ENCODE results near the gene ASCC1.

DNA sequence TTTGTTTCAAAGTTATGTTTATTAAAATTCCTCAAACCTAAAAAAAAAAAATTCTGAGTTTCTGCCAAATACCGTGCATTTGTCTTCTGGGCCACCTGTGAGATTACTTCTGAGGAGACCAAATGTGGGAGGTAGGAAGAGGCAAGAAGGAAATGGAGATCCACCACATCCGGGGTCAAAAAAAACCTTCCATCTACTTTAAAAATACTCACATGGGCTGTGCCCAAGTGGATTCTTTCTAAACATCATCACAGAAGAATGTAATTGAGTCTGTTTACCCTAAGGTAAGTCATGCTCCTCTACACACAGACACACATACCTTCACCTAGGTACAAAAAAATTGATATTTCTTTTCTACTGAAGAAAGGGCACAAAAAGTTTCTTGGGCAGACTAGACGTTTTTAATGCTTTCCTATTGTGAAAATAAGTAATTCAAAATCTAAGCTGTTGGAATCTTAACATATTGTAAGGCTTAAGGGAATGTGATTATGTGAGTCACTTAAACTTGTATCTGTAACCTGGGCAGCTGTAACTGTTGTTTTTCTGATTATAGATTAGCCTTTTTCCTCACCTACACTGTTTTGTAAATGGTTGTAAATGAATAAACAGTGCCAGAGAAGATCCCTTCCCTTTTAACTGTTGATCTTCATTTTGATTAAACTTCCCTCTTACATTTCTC is 108.6 kb downstream of the ASCC1 start:
- TF ChIP-seq POLR2AphosphoS5 (IDR thresholded peaks at IDR 0.05), result no peak
- TF ChIP-seq, protein P1, sequence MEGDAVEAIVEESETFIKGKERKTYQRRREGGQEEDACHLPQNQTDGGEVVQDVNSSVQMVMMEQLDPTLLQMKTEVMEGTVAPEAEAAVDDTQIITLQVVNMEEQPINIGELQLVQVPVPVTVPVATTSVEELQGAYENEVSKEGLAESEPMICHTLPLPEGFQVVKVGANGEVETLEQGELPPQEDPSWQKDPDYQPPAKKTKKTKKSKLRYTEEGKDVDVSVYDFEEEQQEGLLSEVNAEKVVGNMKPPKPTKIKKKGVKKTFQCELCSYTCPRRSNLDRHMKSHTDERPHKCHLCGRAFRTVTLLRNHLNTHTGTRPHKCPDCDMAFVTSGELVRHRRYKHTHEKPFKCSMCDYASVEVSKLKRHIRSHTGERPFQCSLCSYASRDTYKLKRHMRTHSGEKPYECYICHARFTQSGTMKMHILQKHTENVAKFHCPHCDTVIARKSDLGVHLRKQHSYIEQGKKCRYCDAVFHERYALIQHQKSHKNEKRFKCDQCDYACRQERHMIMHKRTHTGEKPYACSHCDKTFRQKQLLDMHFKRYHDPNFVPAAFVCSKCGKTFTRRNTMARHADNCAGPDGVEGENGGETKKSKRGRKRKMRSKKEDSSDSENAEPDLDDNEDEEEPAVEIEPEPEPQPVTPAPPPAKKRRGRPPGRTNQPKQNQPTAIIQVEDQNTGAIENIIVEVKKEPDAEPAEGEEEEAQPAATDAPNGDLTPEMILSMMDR (IDR thresholded peaks at IDR 0.05 in 8 of 11, conservative IDR thresholded peaks at IDR 0.05 in 3 of 11), result no peak

Measured in spleen (tissue), 7 donors.